ENCODE data around the gene TDRD6.

DNA sequence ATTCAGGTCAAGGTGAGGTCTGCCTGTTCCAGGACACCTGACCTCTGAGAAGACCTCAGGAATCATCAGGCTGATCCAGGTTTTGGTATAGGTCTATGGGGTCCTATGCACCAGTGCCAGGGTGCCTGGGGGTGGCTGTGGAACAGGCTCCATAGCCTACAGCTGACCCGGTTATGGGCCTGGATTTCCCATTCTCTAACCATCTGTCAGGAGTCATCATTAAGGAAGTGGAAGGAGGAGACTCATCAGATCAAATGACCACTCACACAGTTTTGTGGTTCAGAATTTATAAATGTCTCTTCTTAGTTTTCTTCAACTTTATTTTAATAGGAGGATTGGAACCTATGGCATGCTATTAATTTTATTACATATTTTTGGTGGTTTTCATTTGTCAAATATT lies 32.7 kb downstream of the TDRD6 start:
- TF ChIP-seq, protein P1, sequence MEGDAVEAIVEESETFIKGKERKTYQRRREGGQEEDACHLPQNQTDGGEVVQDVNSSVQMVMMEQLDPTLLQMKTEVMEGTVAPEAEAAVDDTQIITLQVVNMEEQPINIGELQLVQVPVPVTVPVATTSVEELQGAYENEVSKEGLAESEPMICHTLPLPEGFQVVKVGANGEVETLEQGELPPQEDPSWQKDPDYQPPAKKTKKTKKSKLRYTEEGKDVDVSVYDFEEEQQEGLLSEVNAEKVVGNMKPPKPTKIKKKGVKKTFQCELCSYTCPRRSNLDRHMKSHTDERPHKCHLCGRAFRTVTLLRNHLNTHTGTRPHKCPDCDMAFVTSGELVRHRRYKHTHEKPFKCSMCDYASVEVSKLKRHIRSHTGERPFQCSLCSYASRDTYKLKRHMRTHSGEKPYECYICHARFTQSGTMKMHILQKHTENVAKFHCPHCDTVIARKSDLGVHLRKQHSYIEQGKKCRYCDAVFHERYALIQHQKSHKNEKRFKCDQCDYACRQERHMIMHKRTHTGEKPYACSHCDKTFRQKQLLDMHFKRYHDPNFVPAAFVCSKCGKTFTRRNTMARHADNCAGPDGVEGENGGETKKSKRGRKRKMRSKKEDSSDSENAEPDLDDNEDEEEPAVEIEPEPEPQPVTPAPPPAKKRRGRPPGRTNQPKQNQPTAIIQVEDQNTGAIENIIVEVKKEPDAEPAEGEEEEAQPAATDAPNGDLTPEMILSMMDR (conservative IDR thresholded peaks at IDR 0.05; ENCODE audit: low read depth in 2 of 2): no peak
- no peak for TF ChIP-seq POLR2AphosphoS5 (IDR thresholded peaks at IDR 0.05; ENCODE audit: low read depth)
- no peak for TF ChIP-seq EZH2 (IDR thresholded peaks at IDR 0.05; ENCODE audit: low read depth, unreplicated experiment)
- TF ChIP-seq EZH2phosphoT487 (IDR thresholded peaks at IDR 0.05; ENCODE audit: unreplicated experiment): no peak
- TF ChIP-seq JUNB (IDR thresholded peaks at IDR 0.05; ENCODE audit: unreplicated experiment): no peak
- no peak for TF ChIP-seq ZNF462 (CRISPR knock-in tag; IDR thresholded peaks at IDR 0.05)
- TF ChIP-seq ZNF114 (CRISPR knock-in tag; IDR thresholded peaks at IDR 0.05): no peak
- TF ChIP-seq CREB1 (CRISPR knock-in tag; IDR thresholded peaks at IDR 0.05; ENCODE audit: low read depth): no peak
- TF ChIP-seq REST (IDR thresholded peaks at IDR 0.05; ENCODE audit: unreplicated experiment): no peak
- TF ChIP-seq NANOG (IDR thresholded peaks at IDR 0.05; ENCODE audit: borderline replicate concordance): no peak
- no peak for TF ChIP-seq ETS1 (IDR thresholded peaks at IDR 0.05)
- TF ChIP-seq STAT1 (IDR thresholded peaks at IDR 0.05; ENCODE audit: unreplicated experiment): no peak

Measured in GM23338 (cell line).